ENCODE results near the gene ANXA4.
"Not testable (repeated sequence)": the region's sequence is repeated elsewhere in the genome, so short reads cannot be mapped to it uniquely, and the experiment has no call there.

The ANXA4 gene

DNA sequence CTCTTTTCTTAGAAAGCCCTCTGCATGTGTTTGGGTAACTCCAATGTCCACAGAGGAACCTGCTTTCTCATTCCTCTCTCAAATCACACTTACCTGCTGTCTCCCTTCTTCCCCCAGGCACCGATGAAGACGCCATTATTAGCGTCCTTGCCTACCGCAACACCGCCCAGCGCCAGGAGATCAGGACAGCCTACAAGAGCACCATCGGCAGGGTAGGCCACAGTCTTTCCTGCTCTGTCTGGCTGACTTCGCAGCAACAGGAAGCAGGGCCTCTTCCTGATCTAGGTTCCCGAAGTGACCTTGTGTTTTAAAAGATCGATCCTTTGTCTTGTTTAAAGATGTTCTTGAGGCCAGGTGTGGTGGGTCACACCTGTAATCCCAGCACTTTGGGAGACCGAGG is 62.5 kb downstream of the ANXA4 start:
- no peak for DNase-seq (ENCODE audit: low read depth in 3 of 3, low spot score in 1 of 3)

DNA sequence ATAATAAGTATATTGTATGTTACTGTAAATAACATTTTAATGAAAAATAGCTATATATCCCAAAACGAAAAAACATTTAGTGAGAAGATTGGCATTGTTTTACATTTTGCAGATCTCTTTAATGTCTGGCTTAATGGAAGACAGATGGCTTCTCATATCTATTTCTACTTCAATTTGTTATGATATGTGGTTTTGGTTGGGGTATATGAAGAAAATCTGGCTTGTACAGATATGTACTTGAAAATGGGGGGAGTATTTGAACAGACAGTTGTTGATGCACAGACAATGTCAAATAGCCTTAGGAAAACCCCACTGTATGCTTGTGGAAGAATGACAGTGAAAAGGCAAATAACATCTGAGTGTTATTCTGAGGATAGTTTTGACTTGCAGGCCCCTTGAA is 64.0 kb downstream of the ANXA4 start:
- DNase-seq (ENCODE audit: low read depth in 3 of 3, low spot score in 1 of 3) = no peak

DNA sequence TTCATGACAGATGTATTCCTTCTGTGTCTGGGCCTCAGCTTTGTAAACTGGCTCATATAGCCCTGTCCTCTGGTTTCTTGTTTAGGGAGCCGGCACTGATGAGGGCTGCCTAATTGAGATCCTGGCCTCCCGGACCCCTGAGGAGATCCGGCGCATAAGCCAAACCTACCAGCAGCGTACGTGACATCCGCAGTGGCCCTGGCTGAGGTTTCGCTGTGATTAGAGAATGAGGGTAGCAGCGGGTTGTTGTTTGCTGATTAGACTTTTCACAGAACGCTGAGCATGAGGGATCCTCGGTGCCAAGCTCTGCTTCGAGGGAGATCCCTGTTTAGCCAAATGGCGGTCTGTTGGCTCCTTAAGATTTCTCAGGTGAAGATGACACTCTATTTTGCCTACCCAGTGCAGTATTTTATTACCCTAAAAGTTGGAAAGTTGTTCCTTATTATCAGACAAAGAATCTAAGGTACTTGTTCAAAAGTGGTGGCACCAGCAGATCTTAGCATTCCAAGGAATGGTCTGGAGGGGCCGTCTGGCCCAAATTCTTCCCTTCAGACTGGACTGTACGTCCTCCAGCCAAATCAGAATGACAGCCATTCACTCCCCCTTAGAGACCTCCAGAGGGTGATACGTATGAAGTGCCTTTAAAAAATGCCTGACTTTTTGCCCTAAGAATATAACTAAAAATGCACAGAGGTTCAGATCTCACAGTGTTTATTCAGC is 66.0 kb downstream of the ANXA4 start:
- no peak for DNase-seq (ENCODE audit: low read depth in 3 of 3, low spot score in 1 of 3)

GRCh38 chr2:69810550-69810949 is 68.6 kb downstream of the ANXA4 start:
- DNase-seq (ENCODE audit: low read depth in 3 of 3, low spot score in 1 of 3) = no peak

DNA sequence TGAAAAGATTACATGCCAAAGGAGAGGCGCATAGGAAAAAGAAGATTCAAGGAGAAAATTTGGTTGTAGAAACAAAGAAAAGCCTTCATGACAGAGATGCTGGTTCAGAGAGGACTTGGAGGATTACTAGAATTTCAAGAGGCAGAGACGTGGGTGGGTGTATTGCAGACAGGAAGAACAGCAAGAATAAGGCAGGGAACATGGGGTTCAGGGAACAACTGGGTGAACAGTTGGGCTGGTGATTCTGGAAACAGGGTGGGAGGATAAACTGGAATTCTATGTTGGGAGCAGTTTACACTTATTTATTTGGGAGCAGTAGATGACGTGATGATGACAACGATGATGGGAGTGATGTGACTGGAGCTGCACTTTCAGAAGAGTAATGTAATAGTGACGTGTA is 69.1 kb downstream of the ANXA4 start:
- DNase-seq (ENCODE audit: low read depth in 3 of 3, low spot score in 1 of 3) = no peak

DNA sequence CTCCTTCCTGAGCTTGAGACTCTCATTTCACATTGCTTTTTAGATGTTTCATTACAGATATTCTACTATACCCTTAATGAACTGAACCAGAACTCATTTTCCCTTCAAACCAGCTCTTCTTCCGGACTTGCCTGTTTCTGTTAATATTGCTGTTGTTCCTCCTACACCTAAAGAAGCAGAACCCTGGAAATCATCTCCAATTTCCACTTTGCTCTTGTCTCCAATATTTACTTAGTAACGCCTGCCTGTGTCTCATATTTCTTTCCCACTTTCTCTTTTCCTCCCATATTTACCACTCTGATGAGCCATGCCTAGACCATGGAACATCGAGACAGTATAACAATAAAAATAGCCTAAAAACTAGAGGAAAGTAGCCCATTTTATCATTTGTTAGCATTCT is 69.7 kb downstream of the ANXA4 start:
- no peak for DNase-seq (ENCODE audit: low read depth in 3 of 3, low spot score in 1 of 3)

GRCh38 chr2:69815717-69816116 is 73.8 kb downstream of the ANXA4 start:
- no peak for DNase-seq (ENCODE audit: low read depth in 3 of 3, low spot score in 1 of 3)

GRCh38 chr2:69816923-69817542 is 75.1 kb downstream of the ANXA4 start:
- peak; percentile 18 to 50 (median 46) for DNase-seq (ENCODE audit: low read depth in 3 of 3, low spot score in 1 of 3)

- DNase-seq (ENCODE audit: low read depth in 3 of 3, low spot score in 1 of 3) = no peak
Measured at GRCh38 chr2:69817729-69818501, 76.0 kb downstream of the ANXA4 start.

GRCh38 chr2:69827796-69828540 is 86.0 kb downstream of the ANXA4 start:
- DNase-seq (ENCODE audit: low read depth in 3 of 3, low spot score in 1 of 3) = no peak

DNA sequence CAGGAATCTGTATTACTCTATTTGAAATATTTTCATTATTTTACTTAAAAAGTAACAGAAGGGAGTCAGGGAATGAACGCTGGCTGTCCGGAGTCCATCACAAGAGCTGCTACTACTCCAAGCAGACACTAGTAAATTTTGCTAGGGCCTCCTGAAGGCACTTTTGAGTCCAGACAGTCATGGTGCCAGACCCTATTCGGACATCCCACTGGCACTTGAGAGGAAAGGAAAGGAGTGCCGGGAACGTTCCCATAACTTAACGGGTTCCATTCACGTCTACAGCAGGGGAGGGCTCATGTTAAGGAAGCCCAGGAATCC is 87.0 kb downstream of the ANXA4 start:
- DNase-seq (ENCODE audit: low read depth in 3 of 3, low spot score in 1 of 3) = no peak

GRCh38 chr2:69829256-69830044 is 87.5 kb downstream of the ANXA4 start, which contains the start of gene GMCL1:
Gene GMCL1 (plus strand): TSS chr2:69829660. CDS start chr2:69829893, 233 bp downstream.
- peak; percentile 95 to 99 (median 97) for DNase-seq (ENCODE audit: low read depth in 3 of 3, low spot score in 1 of 3)

DNA sequence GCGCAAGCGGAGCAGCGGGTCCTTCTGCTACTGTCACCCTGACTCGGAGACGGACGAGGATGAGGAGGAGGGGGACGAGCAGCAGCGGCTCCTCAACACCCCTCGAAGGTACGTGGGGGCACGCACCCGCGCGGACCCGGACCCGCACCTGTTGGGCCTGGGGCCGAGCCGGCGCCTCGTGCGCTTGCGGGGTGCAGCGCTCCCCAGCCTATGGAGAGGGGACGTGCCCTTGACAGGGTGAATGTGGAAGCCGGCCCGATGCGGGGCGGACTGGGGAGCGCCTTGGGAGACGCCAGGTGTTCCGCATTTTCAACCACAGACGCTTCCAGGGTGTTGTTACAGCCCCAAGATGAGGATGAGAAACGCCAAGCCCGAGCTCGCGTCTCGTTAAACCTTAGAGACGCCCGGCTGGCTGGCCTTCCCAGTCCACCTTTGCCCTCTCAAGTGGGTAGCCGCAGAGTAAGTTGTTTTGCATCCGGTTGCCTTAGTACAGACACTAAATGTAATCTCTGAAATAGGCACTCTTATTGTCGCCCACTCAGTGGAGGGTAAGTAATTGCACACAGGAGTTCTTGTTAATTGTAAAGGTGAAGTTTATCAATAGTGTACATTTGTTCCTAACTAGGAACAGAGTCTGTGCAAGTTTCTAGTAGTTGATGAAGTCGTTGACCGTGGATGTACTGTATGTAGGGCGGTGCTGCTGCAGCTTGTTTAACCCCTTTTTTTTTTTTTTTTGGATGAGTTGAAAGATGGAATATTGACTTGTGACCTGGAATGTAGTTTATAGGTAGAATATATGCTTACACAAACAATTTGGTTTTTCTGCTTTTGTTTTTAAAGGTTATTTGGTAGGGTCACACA is 88.3 kb downstream of the ANXA4 start:
- DNase-seq (ENCODE audit: low read depth in 3 of 3, low spot score in 1 of 3) = peak in 2 of 3 donors; percentile 5 to 16

DNA sequence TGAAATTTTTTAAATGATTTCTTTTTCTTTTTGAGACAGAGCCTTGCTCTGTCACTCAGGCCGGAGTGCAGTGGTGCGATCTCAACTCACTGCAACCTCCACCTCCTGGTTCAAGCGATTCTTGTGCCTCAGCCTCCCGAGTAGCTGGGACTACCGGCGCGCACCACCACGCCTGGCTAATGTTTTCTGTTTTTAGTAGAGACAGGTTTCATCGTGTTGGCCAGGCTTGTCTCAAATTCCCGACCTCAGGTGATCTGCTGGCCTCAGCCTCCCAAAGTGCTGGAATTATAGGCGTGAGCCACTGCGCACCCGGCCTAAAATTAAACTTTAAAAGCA is 88.9 kb downstream of the ANXA4 start:
- not testable (repeated sequence) for DNase-seq (ENCODE audit: low read depth in 3 of 3, low spot score in 1 of 3)

DNA sequence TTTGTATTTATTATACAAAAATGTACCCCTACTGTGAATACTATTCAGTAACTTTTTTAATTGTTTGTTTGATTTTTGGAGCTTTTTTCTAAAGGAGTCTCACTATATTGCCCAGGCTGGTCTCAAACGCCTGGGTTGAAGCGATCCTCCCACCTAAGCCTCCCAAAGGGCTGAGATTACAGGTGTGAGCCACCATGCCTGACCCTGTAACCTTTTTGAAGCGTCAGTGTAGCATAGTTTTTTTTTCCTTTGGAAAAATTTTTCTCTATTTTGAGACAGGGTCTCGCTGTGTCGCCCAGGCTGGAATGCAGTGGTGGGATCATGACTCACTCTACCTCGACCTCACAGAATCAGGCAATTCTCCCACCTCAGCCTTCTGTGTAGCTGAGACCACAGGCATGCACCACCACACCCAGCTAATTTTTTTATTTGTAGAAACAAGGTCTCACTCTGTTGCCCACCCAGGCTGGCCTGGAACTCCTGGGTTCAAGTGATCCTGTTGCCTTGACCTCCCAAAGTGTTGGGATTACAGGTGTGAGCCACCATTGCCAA is 89.5 kb downstream of the ANXA4 start:
- no peak for DNase-seq (ENCODE audit: low read depth in 3 of 3, low spot score in 1 of 3)

GRCh38 chr2:69833752-69834151 is 91.8 kb downstream of the ANXA4 start:
- DNase-seq (ENCODE audit: low read depth in 3 of 3, low spot score in 1 of 3) = no peak

DNA sequence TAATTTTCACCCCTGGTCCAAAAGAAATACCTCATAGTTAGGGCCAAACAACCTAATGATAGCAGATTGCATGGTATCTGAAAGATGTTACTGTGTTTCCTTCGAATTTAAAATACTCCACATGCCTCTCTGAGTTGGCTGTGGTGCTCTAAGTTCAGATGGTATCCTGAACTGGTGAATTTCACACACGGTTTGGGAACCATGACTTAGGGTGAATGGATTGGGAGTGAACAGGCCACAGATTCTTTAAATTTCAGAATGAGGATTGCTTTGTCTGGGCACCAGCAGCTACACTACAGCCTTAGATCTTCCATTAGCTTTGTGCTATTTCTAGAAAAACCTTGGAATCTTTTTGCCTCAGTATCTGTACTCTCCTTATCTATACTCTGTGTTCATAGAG is 93.7 kb downstream of the ANXA4 start:
- DNase-seq (ENCODE audit: low read depth in 3 of 3, low spot score in 1 of 3) = no peak

- DNase-seq (ENCODE audit: low read depth in 3 of 3, low spot score in 1 of 3) = no peak
Measured at GRCh38 chr2:69836316-69836715, 94.4 kb downstream of the ANXA4 start.

DNA sequence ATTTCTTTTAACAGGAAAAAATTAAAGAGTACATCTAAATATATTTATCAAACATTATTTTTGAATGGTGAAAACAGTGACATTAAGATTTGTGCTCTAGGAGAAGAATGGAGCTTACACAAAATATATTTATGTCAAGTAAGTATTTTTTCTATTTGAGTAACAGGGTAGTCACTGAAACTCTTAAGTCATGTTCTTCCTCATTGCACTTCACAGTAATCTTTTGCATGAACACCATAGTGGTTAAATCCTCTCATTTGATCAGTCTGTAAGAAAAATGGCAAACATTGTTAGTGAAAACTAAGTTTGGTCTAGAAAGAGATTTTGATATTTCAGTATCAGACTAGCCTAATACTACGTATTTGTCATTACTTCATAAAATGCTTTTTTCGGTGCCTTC is 95.6 kb downstream of the ANXA4 start:
- no peak for DNase-seq (ENCODE audit: low read depth in 3 of 3, low spot score in 1 of 3)

- no peak for DNase-seq (ENCODE audit: low read depth in 3 of 3, low spot score in 1 of 3)
Measured at GRCh38 chr2:69843993-69844392, 102.1 kb downstream of the ANXA4 start.
